ENCODE results near the gene ZEB1. TPM values are rescaled to one million over a fixed set of nuclear protein-coding genes. Genes with fewer than 3 reads are reported as not detected.

The ZEB1 gene
- polyA plus RNA-seq, 1 donor from 2014 or later = 18.0 TPM

DNA sequence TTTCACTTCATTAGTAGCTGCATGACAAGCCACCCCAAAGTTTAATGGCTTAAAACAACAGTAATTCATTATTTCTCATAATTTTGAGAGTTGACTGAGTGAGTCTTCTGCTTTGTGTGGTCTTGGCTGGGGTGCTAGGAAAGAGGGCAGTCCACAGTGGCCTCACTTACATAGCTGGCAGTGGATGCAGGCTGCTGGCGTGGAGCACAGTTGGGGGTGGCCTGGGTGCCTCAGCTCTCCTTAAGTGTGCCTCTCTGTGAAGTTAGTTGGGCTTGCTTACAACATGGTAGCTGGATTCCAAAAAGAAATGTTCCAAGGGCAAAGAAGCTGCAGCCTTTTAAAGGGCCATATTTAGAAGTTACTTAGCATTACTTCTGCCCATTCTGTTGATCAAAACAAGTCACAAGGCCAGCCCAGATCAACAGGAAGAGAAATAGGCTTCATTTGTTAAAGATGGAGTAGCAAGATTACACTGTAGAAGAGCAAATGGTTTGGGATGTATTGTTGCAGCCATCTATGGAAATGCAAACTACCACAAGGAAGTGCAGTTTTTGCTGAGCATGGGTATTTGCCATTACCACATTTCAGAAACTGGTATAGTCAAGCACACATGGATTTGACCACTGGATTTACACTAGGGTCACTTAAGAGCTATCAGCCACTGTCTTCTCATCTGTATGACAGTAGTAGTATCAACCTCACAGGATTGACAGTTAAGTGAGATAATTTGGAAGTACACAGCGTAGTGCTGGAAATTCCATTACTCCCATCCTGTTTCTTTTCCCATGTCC lies 33.6 kb downstream of the ZEB1 start:
- H4K20me1 ChIP-seq (ENCODE audit: insufficient read depth) = no peaks in the 10 kb centered on the region

DNA sequence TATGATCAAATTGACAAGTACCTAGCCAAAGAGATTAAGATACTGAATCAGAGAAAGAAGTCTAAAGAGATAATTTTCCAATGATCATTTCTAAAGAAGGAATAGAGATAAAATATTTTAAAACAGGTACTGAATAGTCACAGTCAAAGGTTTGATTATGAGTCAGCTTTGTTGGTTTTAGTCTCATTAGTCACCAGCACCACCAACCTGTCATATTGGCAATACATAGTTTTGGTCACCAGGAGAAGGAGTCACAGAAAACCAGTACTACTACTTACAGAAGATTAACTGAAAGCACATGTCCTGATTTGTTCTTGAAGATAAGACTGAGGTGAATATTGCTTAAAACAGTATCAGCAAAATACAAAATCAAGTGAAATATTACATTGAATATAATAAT lies 34.6 kb downstream of the ZEB1 start:
- H3K4me3 ChIP-seq (ENCODE audit: low read length) = no peak overlapping the region
- H3K27me3 ChIP-seq (ENCODE audit: insufficient read depth, low read depth, low read length) = no peaks in the 10 kb centered on the region
- H3K36me3 ChIP-seq (ENCODE audit: insufficient read depth, low read length) = no peaks in the 10 kb centered on the region
- no peak overlapping the region for H2AFZ ChIP-seq (ENCODE audit: low read depth, low read length)
- no peaks in the 10 kb centered on the region for H4K20me1 ChIP-seq (ENCODE audit: insufficient read depth)
- H3K27ac ChIP-seq (ENCODE audit: low read length) = no peak overlapping the region
- TF ChIP-seq, protein P1, sequence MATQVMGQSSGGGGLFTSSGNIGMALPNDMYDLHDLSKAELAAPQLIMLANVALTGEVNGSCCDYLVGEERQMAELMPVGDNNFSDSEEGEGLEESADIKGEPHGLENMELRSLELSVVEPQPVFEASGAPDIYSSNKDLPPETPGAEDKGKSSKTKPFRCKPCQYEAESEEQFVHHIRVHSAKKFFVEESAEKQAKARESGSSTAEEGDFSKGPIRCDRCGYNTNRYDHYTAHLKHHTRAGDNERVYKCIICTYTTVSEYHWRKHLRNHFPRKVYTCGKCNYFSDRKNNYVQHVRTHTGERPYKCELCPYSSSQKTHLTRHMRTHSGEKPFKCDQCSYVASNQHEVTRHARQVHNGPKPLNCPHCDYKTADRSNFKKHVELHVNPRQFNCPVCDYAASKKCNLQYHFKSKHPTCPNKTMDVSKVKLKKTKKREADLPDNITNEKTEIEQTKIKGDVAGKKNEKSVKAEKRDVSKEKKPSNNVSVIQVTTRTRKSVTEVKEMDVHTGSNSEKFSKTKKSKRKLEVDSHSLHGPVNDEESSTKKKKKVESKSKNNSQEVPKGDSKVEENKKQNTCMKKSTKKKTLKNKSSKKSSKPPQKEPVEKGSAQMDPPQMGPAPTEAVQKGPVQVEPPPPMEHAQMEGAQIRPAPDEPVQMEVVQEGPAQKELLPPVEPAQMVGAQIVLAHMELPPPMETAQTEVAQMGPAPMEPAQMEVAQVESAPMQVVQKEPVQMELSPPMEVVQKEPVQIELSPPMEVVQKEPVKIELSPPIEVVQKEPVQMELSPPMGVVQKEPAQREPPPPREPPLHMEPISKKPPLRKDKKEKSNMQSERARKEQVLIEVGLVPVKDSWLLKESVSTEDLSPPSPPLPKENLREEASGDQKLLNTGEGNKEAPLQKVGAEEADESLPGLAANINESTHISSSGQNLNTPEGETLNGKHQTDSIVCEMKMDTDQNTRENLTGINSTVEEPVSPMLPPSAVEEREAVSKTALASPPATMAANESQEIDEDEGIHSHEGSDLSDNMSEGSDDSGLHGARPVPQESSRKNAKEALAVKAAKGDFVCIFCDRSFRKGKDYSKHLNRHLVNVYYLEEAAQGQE (IDR thresholded peaks at IDR 0.05; ENCODE audit: borderline replicate concordance) = no peak
- TF ChIP-seq SMC3 (conservative IDR thresholded peaks at IDR 0.05; ENCODE audit: poor library complexity) (no peak), POLR2AphosphoS5 (IDR thresholded peaks at IDR 0.05) (no peak), TAF1 (IDR thresholded peaks at IDR 0.05; ENCODE audit: low read depth) (no peak), MXI1 (conservative IDR thresholded peaks at IDR 0.05; ENCODE audit: poor library complexity, severe bottlenecking) (no peak), EP300 (conservative IDR thresholded peaks at IDR 0.05; ENCODE audit: poor library complexity, severe bottlenecking) (no peak), EZH2 (IDR thresholded peaks at IDR 0.05; ENCODE audit: borderline replicate concordance, insufficient read depth, low read length, poor library complexity, severe bottlenecking) (no peak), RAD21 (conservative IDR thresholded peaks at IDR 0.05) (no peak)
- TF ChIP-seq, protein P2, sequence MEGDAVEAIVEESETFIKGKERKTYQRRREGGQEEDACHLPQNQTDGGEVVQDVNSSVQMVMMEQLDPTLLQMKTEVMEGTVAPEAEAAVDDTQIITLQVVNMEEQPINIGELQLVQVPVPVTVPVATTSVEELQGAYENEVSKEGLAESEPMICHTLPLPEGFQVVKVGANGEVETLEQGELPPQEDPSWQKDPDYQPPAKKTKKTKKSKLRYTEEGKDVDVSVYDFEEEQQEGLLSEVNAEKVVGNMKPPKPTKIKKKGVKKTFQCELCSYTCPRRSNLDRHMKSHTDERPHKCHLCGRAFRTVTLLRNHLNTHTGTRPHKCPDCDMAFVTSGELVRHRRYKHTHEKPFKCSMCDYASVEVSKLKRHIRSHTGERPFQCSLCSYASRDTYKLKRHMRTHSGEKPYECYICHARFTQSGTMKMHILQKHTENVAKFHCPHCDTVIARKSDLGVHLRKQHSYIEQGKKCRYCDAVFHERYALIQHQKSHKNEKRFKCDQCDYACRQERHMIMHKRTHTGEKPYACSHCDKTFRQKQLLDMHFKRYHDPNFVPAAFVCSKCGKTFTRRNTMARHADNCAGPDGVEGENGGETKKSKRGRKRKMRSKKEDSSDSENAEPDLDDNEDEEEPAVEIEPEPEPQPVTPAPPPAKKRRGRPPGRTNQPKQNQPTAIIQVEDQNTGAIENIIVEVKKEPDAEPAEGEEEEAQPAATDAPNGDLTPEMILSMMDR (IDR thresholded peaks at IDR 0.05; ENCODE audit: poor library complexity, severe bottlenecking) = no peak
- no peaks in the 10 kb centered on the region for H3K9me3 ChIP-seq (ENCODE audit: low read length)
- peaks cover 99% of the 10 kb centered on the region for H3K79me2 ChIP-seq (replicated peaks; ENCODE audit: insufficient read depth, low read length)
- H3K4me2 ChIP-seq (ENCODE audit: low read length) = no peak overlapping the region
- H3F3A ChIP-seq (ENCODE audit: insufficient read depth, low read length, poor library complexity, severe bottlenecking) = no peaks in the 10 kb centered on the region
- no peak overlapping the region for H3K9ac ChIP-seq (ENCODE audit: low read length)
- H3K9me2 ChIP-seq (ENCODE audit: insufficient read depth, low read length) = no peaks in the 10 kb centered on the region

More for the DNA sequence above, 33.6 kb downstream of the ZEB1 start:
- no peaks in the 10 kb centered on the region for H3K27me3 ChIP-seq (ENCODE audit: insufficient read depth, low read depth, low read length)
- no peaks in the 10 kb centered on the region for H3K36me3 ChIP-seq (ENCODE audit: insufficient read depth, low read length)
- no peak overlapping the region for H3K4me3 ChIP-seq (ENCODE audit: low read length)
- H3K4me2 ChIP-seq (ENCODE audit: low read length) = no peak overlapping the region
- H3K9me2 ChIP-seq (ENCODE audit: insufficient read depth, low read length) = no peaks in the 10 kb centered on the region
- H3K79me2 ChIP-seq (replicated peaks; ENCODE audit: insufficient read depth, low read length) = peaks cover 99% of the 10 kb centered on the region
- H3K9ac ChIP-seq (ENCODE audit: low read length) = no peak overlapping the region
- H3F3A ChIP-seq (ENCODE audit: insufficient read depth, low read length, poor library complexity, severe bottlenecking) = no peaks in the 10 kb centered on the region
- no peak for TF ChIP-seq EP300 (conservative IDR thresholded peaks at IDR 0.05; ENCODE audit: poor library complexity, severe bottlenecking)
- no peak for TF ChIP-seq POLR2AphosphoS5 (IDR thresholded peaks at IDR 0.05)
- TF ChIP-seq, protein P2 (IDR thresholded peaks at IDR 0.05; ENCODE audit: poor library complexity, severe bottlenecking) = no peak
- no peak for TF ChIP-seq SMC3 (conservative IDR thresholded peaks at IDR 0.05; ENCODE audit: poor library complexity)
- no peak for TF ChIP-seq MXI1 (conservative IDR thresholded peaks at IDR 0.05; ENCODE audit: poor library complexity, severe bottlenecking)
- no peak for TF ChIP-seq RAD21 (conservative IDR thresholded peaks at IDR 0.05)
- TF ChIP-seq TAF1 (IDR thresholded peaks at IDR 0.05; ENCODE audit: low read depth) = no peak
- TF ChIP-seq EZH2 (IDR thresholded peaks at IDR 0.05; ENCODE audit: borderline replicate concordance, insufficient read depth, low read length, poor library complexity, severe bottlenecking) = no peak
- TF ChIP-seq, protein P1 (IDR thresholded peaks at IDR 0.05; ENCODE audit: borderline replicate concordance) = no peak
- no peaks in the 10 kb centered on the region for H3K9me3 ChIP-seq (ENCODE audit: low read length)
- H2AFZ ChIP-seq (ENCODE audit: low read depth, low read length) = no peak overlapping the region
- no peak overlapping the region for H3K27ac ChIP-seq (ENCODE audit: low read length)

Data from neural cell (in vitro differentiated cells).